GM21381 (cell line): ENCODE results near the gene DAPK1.
"Not testable (repeated sequence)": the region's sequence is repeated elsewhere in the genome, so short reads cannot be mapped to it uniquely, and the experiment has no call there.

Experiments used
- ATAC-seq: cut with Tn5 transposase; IDR thresholded peaks from one replicate; pipeline ENCODE4 v1.9.1; 2021; ENCODE audit warnings: mild to moderate bottlenecking, moderate library complexity; ENCODE audit not compliant: unreplicated experiment

The DAPK1 gene

DNA sequence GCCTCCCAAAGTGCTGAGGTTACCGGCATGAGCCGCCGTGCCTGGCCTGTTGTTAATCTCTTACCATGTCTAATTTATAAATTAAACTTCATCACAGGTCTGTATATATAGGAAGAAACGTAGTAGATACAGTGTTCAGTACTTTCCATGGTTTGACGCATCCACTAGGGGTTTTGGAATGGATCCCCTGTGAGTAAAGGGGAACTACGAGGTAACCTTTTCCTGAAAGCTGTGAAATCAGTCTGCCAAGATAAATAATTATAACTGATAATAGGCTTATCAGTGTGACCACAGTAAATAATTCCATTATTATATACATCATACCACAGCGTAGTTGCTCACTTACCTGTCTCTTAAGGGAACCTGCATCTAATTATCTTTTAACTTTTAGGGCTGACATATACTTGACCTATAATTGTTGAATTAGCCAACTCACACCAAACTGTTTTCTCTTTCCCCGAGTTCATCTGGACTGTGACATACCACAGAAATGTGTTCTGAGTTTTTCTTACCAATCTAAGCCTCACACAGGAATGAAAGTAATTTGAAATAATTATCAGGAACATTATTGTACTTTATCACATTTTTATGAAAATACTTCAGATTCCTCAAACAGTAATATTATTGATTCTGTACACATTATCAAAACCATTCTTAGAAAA, 42.9 kb downstream of the DAPK1 start:
- ATAC-seq, result no peak

GRCh38 chr9:87541663-87542062, 44.0 kb downstream of the DAPK1 start:
- no peak for ATAC-seq

- no peak for ATAC-seq
These were observed 44.5 kb downstream of the DAPK1 start for GRCh38 chr9:87542141-87542540.

GRCh38 chr9:87543251-87543650, 45.6 kb downstream of the DAPK1 start:
- no peak for ATAC-seq

DNA sequence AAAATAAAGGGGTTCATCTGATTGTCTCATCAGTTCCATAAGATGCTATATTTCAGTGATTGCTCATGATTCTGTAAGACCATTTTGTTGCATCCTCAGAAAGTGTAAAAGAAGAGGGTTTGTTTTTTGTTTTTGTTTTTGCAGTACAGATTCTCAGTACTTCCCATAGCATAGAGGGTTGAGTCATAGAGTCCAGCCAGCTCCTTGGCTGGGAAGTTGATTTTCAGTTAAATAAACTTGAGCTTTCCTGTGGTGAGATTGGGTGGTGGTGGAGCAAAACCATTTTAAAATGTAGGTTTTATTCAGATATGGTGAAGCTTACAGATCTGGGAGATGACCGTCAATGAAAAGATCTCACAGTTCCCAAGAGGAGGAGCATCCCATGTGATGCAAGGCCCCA, 48.2 kb downstream of the DAPK1 start:
- no peak for ATAC-seq

- ATAC-seq, result no peak
These were observed 49.0 kb downstream of the DAPK1 start for GRCh38 chr9:87546704-87547103.

DNA sequence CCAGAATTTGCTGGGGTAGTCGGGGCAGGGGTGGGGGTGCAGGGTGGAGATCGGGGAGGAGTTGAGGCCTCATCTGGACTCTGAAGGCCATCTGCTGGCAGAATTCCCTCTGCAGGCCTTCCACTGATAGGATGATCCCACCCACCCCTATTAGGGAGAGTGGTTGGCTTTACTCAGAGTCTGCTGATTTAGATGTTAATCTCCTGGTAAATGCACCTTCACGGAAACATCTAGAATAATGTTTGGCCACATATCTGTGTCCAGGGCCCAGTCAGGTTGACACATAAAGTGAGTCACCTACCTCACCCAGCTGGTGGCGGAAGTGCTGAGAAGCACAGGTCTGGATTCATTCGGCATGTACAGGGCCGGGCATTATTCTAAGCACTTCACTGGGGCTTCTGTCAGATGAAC, 50.0 kb downstream of the DAPK1 start:
- no peak for ATAC-seq

- no peak for ATAC-seq
These were observed 50.5 kb downstream of the DAPK1 start for GRCh38 chr9:87548159-87548558.

DNA sequence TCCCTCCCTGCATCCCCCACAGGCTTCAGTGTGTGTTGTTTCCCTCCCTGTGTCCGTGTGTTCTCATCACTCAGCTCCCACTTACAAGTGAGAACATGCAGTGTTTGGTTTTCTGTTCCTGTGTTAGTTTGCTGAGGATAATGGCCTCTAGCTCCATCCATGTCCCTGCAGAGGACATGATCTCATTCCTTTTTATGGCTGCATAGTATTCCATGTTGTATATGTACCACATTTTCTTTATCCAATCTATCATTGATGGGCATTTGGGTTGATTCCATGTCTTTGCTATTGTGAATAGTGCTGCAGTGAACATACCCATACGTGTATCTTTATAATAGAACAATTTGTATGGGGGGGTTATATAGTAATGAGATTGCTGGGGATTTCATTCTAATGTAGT, 51.4 kb downstream of the DAPK1 start:
- not testable (repeated sequence) for ATAC-seq

GRCh38 chr9:87549791-87550190, 52.1 kb downstream of the DAPK1 start:
- ATAC-seq, result no peak

DNA sequence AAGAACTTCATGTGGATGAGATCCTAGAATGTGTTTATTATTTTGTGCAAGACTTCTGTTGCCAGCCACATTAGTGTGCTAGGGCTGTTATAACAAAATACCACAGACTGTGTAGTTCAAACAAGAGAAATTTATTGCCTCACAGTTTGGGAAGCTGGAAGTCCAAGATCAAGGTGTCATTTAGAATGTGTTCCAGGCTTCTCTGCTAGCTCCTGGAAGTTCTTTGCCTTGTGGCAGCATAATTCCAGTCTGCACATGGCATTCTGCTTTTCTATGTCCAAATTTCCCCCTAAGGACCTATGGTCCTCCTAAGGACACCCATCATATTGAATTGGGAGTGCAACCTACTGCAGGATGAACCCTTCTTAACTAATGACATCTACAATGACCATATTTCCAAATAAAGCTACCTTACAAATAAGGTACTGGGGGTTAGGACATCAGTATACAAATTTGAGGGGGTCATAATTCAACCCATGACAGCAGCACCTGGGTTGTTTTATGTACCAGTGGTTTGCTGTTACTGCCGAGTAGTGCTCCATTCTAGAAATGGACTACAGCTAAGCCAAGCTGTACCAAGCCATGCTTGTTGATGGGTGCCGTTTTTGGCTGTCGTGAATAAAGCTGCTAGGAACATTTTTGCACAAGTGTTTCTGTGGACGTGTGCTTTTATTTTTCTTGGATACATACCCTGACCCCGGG, 52.7 kb downstream of the DAPK1 start:
- no peak for ATAC-seq

DNA sequence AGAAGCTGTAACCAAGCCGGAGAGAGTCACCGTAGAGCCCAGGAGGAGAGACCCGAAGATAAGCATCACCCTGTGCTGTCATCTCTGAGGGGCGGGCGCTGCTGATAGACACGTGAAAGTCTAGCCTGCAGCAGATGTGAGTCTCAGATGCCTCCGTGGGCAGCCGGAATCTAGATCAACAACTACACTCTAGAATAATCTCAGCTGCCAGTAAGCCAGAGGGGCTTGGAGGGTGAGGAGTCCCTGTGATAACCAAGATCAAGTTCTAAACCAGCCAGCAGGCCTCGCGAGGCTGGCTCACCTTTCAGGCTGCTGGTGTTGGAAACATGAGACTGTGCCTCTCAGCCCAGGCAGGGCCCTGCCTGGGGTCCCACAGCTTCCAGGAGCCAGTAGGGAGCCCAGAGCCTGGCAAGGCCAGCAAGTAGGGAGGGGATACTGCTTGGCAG, 54.1 kb downstream of the DAPK1 start:
- ATAC-seq, result no peak

DNA sequence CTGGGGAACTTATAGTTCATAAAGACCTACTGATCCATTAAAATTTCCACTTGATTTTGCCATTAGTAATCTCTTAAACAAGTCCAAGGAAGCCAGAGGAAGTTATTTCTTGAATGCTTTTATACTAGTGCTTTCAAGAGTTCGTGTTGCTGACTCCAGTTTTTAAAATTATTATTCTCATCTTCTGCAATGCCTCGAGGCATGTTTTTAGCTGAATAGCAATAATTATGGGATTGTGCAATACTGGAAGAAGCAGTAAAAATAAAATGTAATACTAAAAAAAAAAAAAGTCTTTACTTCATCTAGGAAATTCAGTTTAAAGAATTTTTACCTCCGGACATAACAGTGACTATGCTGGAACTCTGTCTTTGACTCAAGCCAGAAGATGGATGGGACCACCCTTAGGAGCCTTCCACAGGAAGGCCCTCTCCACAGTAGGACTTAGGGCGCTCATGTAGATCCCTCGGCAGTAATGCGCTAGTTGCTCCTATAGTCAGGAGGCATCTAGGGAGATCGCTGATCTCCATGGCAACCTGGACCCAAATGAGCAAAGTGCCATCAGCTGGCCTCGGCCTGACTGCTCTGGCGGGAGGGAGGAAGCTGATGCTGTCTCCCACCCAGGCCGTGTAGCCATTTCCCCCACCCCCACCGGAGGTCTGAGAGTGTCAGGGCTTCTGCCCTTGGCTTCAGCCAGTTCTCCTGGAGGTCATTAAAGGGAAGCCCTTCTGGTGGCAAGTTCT, 56.7 kb downstream of the DAPK1 start:
- ATAC-seq, result no peak

GRCh38 chr9:87554976-87555375, 57.3 kb downstream of the DAPK1 start:
- ATAC-seq, result no peak

DNA sequence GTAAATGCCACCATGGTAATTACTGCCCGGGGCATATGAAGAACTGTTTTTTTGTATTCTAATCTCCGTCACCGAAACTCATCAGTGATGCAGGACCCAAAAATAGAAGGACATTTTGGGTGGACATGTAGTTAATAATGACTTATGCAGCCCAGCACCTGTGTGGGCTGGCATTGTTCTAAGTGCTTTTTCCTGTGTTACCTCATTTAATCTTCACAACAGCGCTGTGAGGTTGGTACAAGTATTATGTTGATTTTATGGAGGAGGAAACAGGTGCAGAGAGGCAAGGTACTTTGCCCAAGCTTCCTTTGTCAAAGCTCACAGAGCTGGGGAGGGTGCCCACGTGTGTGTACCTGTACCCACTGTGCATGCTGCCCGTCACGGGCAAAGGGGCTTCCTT, 58.4 kb downstream of the DAPK1 start:
- ATAC-seq, result no peak

DNA sequence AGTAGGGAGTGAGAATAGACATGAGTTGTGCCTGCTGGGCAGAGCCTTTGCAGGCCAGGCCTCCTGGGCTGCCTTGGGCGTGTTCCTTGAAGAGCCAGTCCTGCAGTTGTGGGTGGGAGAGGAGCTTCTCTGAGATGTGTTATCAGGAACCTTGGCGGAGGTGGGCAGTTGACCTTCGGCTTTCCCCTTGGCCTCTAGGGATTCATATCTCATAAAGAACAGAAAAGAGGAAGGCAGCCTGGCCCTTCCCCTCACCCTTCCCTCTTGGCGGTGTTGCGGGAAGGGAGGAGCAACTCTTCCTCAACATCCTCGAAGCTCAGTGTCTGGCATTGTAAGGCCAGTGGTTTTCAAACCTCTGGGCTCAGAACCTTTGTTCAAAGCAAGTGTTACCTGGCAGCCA, 59.2 kb downstream of the DAPK1 start:
- no peak for ATAC-seq

DNA sequence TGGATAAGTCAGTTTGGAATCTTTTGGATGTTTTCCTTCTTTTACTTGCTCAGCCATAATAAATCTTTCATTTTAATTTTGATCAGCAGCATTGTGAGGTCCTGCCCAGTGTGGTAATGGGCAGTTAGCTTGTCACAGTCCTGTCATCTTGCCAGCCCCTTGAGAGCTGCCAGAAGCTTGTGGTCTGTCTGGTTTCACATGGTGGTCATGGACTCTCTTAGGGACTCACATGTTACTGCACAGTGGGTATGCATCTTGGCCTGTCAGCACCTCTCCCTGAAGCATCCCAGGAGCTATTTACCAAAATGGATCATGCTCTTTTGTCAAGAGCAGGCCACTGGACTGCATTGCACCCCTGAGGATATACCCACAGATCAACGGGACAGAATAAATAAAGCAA, 60.3 kb downstream of the DAPK1 start:
- peak; percentile 55 for ATAC-seq

DNA sequence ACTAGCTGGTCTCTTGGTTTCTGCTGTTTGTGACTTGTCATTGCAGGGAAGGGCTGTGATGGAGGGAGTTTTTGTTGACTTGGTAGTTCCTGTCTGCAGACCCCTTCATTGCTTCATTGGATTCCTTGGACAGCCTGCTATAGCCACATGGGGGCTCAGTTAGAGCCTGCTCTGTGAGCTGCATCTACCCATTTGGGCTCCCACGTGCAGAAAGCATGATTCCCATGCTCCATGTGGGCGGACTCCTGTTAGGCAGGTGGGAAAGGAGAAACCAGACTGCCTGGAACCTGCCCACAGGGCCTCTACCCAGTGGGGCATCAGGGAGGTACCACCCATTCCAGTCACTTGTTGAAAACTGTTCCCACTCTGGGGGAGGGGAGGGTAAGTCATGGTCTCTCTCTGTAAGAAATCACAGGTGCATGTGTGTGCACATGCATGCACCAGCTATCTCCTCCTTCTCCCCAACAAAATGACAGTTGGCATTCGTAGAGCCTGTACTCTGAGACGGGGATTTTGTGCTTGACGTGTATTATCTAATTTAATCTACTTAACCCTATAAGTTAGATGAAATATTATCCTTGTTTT, 61.0 kb downstream of the DAPK1 start:
- no peak for ATAC-seq

GRCh38 chr9:87562062-87562461, 64.4 kb downstream of the DAPK1 start:
- no peak for ATAC-seq

DNA sequence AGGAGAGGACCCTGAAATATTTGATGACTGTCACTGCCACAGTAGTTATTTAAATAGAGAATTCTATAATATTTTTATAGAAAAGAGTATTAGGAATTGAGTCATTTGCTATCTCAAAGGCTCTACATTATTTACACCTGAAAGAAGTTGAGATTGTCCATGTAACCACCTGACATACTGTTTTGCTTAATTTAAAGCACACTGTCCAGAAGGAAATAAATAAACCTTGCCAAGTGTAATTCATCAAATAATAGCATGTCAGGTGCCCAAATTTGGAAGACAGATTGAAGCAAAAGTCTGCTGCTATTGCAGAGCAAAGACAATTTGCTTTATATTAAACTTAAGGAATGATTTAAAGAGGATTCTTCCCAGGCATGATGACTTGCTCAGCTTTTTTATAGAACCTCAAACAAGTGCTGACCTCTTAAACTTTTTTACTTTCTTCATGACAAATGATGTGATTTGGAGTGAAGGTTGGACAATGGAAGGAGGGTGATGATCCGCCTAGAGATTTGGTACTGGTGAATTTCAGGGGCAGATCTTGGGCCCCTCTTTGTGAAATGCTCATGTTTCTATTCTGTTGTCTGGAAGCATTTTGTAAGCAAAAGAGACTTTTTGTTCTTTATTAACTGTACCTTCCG, 65.0 kb downstream of the DAPK1 start:
- ATAC-seq, result no peak

DNA sequence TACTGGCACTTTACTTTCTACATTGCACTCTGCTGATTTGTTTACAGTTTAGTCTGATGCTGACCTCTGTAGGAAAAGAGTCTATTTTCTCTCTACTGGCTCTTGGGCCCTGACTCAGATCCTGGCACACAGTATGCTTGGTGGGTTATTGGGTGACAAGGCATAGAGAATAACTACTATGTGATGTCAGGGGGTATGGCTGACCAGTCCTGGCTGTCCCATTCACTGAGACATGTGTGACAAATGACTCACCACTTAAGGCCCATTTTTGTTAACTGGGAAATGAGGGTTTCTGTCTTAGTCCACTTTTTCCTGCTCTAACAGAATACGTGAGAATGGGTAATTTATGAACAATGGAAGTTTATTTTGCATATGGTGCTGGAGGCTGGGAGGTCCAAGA, 66.4 kb downstream of the DAPK1 start:
- no peak for ATAC-seq
